C4-2B (cell line): ENCODE data around the gene KPNA5.

Experiments
- ZFX ChIP-seq: fragments of 450-650 bp; IDR thresholded peaks from 2 replicates; pipeline ENCODE4 v1.6.1; 2017
- TF ChIP-seq, protein P1 (sequence below): fragments of 450-650 bp; conservative IDR thresholded peaks from 2 replicates; pipeline ENCODE4 v1.5.1; 2017; ENCODE audit warnings: mild to moderate bottlenecking

GRCh38 chr6:116726947-116727346, 45.9 kb downstream of the KPNA5 start:
- TF ChIP-seq, protein P1, sequence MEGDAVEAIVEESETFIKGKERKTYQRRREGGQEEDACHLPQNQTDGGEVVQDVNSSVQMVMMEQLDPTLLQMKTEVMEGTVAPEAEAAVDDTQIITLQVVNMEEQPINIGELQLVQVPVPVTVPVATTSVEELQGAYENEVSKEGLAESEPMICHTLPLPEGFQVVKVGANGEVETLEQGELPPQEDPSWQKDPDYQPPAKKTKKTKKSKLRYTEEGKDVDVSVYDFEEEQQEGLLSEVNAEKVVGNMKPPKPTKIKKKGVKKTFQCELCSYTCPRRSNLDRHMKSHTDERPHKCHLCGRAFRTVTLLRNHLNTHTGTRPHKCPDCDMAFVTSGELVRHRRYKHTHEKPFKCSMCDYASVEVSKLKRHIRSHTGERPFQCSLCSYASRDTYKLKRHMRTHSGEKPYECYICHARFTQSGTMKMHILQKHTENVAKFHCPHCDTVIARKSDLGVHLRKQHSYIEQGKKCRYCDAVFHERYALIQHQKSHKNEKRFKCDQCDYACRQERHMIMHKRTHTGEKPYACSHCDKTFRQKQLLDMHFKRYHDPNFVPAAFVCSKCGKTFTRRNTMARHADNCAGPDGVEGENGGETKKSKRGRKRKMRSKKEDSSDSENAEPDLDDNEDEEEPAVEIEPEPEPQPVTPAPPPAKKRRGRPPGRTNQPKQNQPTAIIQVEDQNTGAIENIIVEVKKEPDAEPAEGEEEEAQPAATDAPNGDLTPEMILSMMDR = no peak
- TF ChIP-seq ZFX = no peak
